ENCODE results near the gene ABCC9.

DNA sequence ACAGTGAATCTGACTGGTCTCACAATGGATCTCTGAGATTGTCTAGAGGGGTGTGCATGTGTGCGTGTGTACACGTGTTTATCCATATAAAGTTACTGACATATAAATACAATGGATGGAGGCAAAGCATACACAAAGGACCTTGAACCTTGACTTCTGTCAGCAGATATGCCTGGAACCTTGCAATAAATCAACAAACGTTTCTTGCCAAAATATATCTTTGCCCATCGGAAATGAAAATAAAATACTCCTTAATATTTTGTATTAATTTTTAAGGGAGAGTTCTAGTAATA is 114.7 kb downstream of the ABCC9 start:
- TF ChIP-seq CTCF (IDR thresholded peaks at IDR 0.05) = no peak
- TF ChIP-seq POLR2AphosphoS5 (IDR thresholded peaks at IDR 0.05; ENCODE audit: insufficient read depth in 1 of 2, low read depth in 1 of 2) = no peak
